Measurements from ENCODE around the gene BAD. TPM values are rescaled to one million over a fixed set of nuclear protein-coding genes. Genes with fewer than 3 reads are reported as not detected.

Gene BAD
- total and polyA plus RNA-seq, 2 of the 13 experiments (the other 11 are each of a cell fraction or from before 2014, with no cell fraction given) = 17.9 to 28.5 TPM

GRCh38 chr11:64230171-64230984 is 54.1 kb downstream of the BAD start, which contains the start of gene DNAJC4 (continued):
- no peak; the same call in 1 of the 2 replicates for TF ChIP-seq ZSCAN9 (CRISPR knock-in tag; IDR thresholded peaks at IDR 0.05; ENCODE audit: borderline replicate concordance)
- TF ChIP-seq ZNF138 (CRISPR knock-in tag; IDR thresholded peaks at IDR 0.05; ENCODE audit: low read depth) = no peak
- TF ChIP-seq, protein P1, sequence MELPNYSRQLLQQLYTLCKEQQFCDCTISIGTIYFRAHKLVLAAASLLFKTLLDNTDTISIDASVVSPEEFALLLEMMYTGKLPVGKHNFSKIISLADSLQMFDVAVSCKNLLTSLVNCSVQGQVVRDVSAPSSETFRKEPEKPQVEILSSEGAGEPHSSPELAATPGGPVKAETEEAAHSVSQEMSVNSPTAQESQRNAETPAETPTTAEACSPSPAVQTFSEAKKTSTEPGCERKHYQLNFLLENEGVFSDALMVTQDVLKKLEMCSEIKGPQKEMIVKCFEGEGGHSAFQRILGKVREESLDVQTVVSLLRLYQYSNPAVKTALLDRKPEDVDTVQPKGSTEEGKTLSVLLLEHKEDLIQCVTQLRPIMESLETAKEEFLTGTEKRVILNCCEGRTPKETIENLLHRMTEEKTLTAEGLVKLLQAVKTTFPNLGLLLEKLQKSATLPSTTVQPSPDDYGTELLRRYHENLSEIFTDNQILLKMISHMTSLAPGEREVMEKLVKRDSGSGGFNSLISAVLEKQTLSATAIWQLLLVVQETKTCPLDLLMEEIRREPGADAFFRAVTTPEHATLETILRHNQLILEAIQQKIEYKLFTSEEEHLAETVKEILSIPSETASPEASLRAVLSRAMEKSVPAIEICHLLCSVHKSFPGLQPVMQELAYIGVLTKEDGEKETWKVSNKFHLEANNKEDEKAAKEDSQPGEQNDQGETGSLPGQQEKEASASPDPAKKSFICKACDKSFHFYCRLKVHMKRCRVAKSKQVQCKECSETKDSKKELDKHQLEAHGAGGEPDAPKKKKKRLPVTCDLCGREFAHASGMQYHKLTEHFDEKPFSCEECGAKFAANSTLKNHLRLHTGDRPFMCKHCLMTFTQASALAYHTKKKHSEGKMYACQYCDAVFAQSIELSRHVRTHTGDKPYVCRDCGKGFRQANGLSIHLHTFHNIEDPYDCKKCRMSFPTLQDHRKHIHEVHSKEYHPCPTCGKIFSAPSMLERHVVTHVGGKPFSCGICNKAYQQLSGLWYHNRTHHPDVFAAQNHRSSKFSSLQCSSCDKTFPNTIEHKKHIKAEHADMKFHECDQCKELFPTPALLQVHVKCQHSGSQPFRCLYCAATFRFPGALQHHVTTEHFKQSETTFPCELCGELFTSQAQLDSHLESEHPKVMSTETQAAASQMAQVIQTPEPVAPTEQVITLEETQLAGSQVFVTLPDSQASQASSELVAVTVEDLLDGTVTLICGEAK (IDR thresholded peaks at IDR 0.05) = no peak
- TF ChIP-seq, protein P1 (CRISPR knock-in tag; IDR thresholded peaks at IDR 0.05) = peak; percentile 53; the same call in 1 of the 2 replicates
- no peak for TF ChIP-seq KLF11 (CRISPR knock-in tag; IDR thresholded peaks at IDR 0.05)
- TF ChIP-seq ZNF263 (CRISPR knock-in tag; IDR thresholded peaks at IDR 0.05) = 0 out of 2 replicates have a peak, but pooled peaks have one; percentile 21
- no peak for TF ChIP-seq ATF7 (IDR thresholded peaks at IDR 0.05)
- TF ChIP-seq ATF7 (CRISPR knock-in tag; IDR thresholded peaks at IDR 0.05) = no peak
- TF ChIP-seq HOXA9 (CRISPR knock-in tag; IDR thresholded peaks at IDR 0.05; ENCODE audit: borderline replicate concordance) = no peak
- peak; percentile 44; the same call in 1 of the 2 replicates for TF ChIP-seq ZNF430 (CRISPR knock-in tag; IDR thresholded peaks at IDR 0.05)
- TF ChIP-seq, protein P2, sequence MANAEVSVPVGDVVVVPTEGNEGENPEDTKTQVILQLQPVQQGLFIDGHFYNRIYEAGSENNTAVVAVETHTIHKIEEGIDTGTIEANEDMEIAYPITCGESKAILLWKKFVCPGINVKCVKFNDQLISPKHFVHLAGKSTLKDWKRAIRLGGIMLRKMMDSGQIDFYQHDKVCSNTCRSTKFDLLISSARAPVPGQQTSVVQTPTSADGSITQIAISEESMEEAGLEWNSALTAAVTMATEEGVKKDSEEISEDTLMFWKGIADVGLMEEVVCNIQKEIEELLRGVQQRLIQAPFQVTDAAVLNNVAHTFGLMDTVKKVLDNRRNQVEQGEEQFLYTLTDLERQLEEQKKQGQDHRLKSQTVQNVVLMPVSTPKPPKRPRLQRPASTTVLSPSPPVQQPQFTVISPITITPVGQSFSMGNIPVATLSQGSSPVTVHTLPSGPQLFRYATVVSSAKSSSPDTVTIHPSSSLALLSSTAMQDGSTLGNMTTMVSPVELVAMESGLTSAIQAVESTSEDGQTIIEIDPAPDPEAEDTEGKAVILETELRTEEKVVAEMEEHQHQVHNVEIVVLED (CRISPR knock-in tag; IDR thresholded peaks at IDR 0.05; ENCODE audit: borderline replicate concordance) = no peak
- TF ChIP-seq ZNF781 (CRISPR knock-in tag; IDR thresholded peaks at IDR 0.05; ENCODE audit: borderline replicate concordance, not compliant biosample characterization) = no peak
- no peak for TF ChIP-seq ZSCAN29 (CRISPR knock-in tag; conservative IDR thresholded peaks at IDR 0.05)
- TF ChIP-seq ZC3H13 (CRISPR knock-in tag; IDR thresholded peaks at IDR 0.05) = no peak
- TF ChIP-seq TOPORS (CRISPR knock-in tag; IDR thresholded peaks at IDR 0.05) = 0 out of 2 replicates have a peak, but pooled peaks have one; percentile 70
- TF ChIP-seq, protein P3, sequence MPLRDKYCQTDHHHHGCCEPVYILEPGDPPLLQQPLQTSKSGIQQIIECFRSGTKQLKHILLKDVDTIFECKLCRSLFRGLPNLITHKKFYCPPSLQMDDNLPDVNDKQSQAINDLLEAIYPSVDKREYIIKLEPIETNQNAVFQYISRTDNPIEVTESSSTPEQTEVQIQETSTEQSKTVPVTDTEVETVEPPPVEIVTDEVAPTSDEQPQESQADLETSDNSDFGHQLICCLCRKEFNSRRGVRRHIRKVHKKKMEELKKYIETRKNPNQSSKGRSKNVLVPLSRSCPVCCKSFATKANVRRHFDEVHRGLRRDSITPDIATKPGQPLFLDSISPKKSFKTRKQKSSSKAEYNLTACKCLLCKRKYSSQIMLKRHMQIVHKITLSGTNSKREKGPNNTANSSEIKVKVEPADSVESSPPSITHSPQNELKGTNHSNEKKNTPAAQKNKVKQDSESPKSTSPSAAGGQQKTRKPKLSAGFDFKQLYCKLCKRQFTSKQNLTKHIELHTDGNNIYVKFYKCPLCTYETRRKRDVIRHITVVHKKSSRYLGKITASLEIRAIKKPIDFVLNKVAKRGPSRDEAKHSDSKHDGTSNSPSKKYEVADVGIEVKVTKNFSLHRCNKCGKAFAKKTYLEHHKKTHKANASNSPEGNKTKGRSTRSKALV (CRISPR knock-in tag; IDR thresholded peaks at IDR 0.05) = peak; percentile 39; the same call in 1 of the 2 replicates
